WI38 (cell line): ENCODE measurements around the gene CRTAC1.

ENCODE experiments used
- H3K4me3 ChIP-seq: 2 replicates; pipeline ENCODE4 v1.5.1; 2011; ENCODE audit warnings: low read depth, mild to moderate bottlenecking, control low read depth, low read length
- CTCF ChIP-seq: IDR thresholded peaks from 2 replicates; pipeline ENCODE4 v1.5.1; 2012; ENCODE audit warnings: low read depth, mild to moderate bottlenecking, control low read depth, low read length

CRTAC1 gene

GRCh38 chr10:98062424-98062823, 32.0 kb upstream of the CRTAC1 start:
- no peak for TF ChIP-seq CTCF
- H3K4me3 ChIP-seq: no peak overlapping the region

GRCh38 chr10:98060079-98060478, 29.7 kb upstream of the CRTAC1 start:
- TF ChIP-seq CTCF: no peak
- no peak overlapping the region for H3K4me3 ChIP-seq

GRCh38 chr10:98058295-98058694, 27.9 kb upstream of the CRTAC1 start:
- TF ChIP-seq CTCF: no peak
- H3K4me3 ChIP-seq: no peak overlapping the region

GRCh38 chr10:98055841-98056516, 25.6 kb upstream of the CRTAC1 start:
- no peak overlapping the region for H3K4me3 ChIP-seq
- no peak for TF ChIP-seq CTCF

- no peak for TF ChIP-seq CTCF
- H3K4me3 ChIP-seq: no peak overlapping the region
Observed at GRCh38 chr10:98047009-98047741, 16.8 kb upstream of the CRTAC1 start.

- TF ChIP-seq CTCF: peak; percentile 90
- no peak overlapping the region for H3K4me3 ChIP-seq
Observed at GRCh38 chr10:98045785-98046389, 15.5 kb upstream of the CRTAC1 start.
